Testis (tissue), 3 donors: ENCODE data around the gene KL. TPM values are rescaled to one million over a fixed set of nuclear protein-coding genes. Genes with fewer than 3 reads are reported as not detected.

ENCODE experiments used
- DNase-seq: peaks from one replicate; pipeline ENCODE4 v3.0.0-alpha.2; 2019
- H3K27ac ChIP-seq, 2 donors: fragments of 200-600 bp; sonication (generic); one replicate each; pipeline ENCODE4 v1.5.1; 2019
- H3K27me3 ChIP-seq: fragments of 200-600 bp; sonication (generic); one replicate; pipeline ENCODE4 v1.5.1; 2019
- H3K36me3 ChIP-seq: fragments of 200-600 bp; sonication (generic); one replicate; pipeline ENCODE4 v1.5.1; 2017; ENCODE audit warnings: low read depth; ENCODE audit errors: missing control alignments
- H3K4me1 ChIP-seq: fragments of 200-600 bp; sonication (generic); one replicate; pipeline ENCODE4 v1.5.1; 2019
- H3K4me3 ChIP-seq, 2 donors: fragments of 200-600 bp; sonication (generic); one replicate each; pipeline ENCODE4 v1.5.1; 2017 to 2019
- H3K9me3 ChIP-seq: fragments of 200-600 bp; sonication (generic); one replicate; pipeline ENCODE4 v1.5.1; 2017
- CTCF ChIP-seq, 3 experiments: fragments of 450-650 bp in 2 of 3; fragments of 200-600 bp in 1 of 3; sonication (generic) in 1 of 3; IDR thresholded peaks; one replicate each; pipeline ENCODE4 v1.5.1; 2016 to 2019; ENCODE audit warnings: antibody characterized with exemption in 3 of 3, mild to moderate bottlenecking in 2 of 3, moderate library complexity in 1 of 3
- POLR2A ChIP-seq: fragments of 450-650 bp; IDR thresholded peaks from one replicate; pipeline ENCODE4 v1.6.1; 2017; ENCODE audit warnings: antibody characterized with exemption, mild to moderate bottlenecking, moderate library complexity
- WGBS, 2 donors: methylation state at CpG; one replicate each; pipeline ENCODE4 v1.1.5; 2018; 5-methylcytosine and 5-hydroxymethylcytosine counted together
- intact Hi-C: fragments of 100-400 bp; cut with DNase I; formaldehyde crosslinking; loops from one replicate; pipeline ENCODE4 v1.15.1; 2023; ENCODE audit warnings: low total_unique reads
- polyA plus RNA-seq: library from polyadenylated mRNA; stranded (reverse); fragments of 350-450 nt; fragmentation: Illumina TruSeq; extraction: RNeasy Lipid Tissue Mini Kit (QIAGEN cat#74804); gene quantifications from one replicate; pipeline ENCODE4 v1.2.3, GENCODE V29; 2014; ENCODE audit warnings: low read depth, low replicate concordance; ENCODE audit not compliant: insufficient read depth
- total RNA-seq, 2 donors: library from RNA; depleted of rRNA; stranded (reverse); fragments of >200 nt; gene quantifications; one replicate each; pipeline ENCODE4 v1.2.3, GENCODE V29; 2016

The KL gene
- total and polyA plus RNA-seq, 3 donors from 2014 or later: 0.81 to 1.6 (median 1.1) TPM

- 96 to 100% methylated on average over 1 of the region's 1 CpG for WGBS, 2 donors
- Histone ChIP-seq H3K27ac (no peak overlapping the region), H3K27me3 (no peaks in the 10 kb centered on the region), H3K9me3 (no peaks in the 10 kb centered on the region), H3K4me3 (no peak overlapping the region), H3K4me1 (no peaks in the 10 kb centered on the region), H3K36me3 (no peaks in the 10 kb centered on the region)
- DNase-seq: no peak
- intact Hi-C loops: no loop called here
- TF ChIP-seq POLR2A: no peak
- TF ChIP-seq CTCF (IDR thresholded peaks at IDR 0.05): no peak
These were observed 56.5 kb downstream of the KL start for GRCh38 chr13:33072759-33073158.

GRCh38 chr13:33073338-33073737 is 57.1 kb downstream of the KL start:
- Histone ChIP-seq H3K36me3 (no peaks in the 10 kb centered on the region), H3K27ac (no peak overlapping the region), H3K9me3 (no peaks in the 10 kb centered on the region), H3K4me1 (no peaks in the 10 kb centered on the region), H3K27me3 (no peaks in the 10 kb centered on the region), H3K4me3 (no peak overlapping the region)
- DNase-seq: no peak
- intact Hi-C loops: no loop called here
- no peak for TF ChIP-seq POLR2A
- no peak for TF ChIP-seq CTCF (IDR thresholded peaks at IDR 0.05)
- WGBS, 2 donors: 88 to 92% methylated on average over 3 of the region's 3 CpGs

GRCh38 chr13:33076001-33076992 is 60.1 kb downstream of the KL start:
- Histone ChIP-seq H3K9me3 (no peaks in the 10 kb centered on the region), H3K4me3 (no peak overlapping the region), H3K36me3 (no peaks in the 10 kb centered on the region), H3K27ac (no peak overlapping the region), H3K27me3 (no peaks in the 10 kb centered on the region), H3K4me1 (no peaks in the 10 kb centered on the region)
- TF ChIP-seq CTCF (IDR thresholded peaks at IDR 0.05) (no peak), POLR2A (no peak)
- no peak for DNase-seq
- intact Hi-C loops: no loop called here
- WGBS, 2 donors: 78 to 82% methylated on average over 6 to 10 of the region's 10 CpGs

GRCh38 chr13:33078263-33078662 is 62.0 kb downstream of the KL start:
- WGBS, 2 donors: 62 to 73% methylated on average over 3 of the region's 3 CpGs
- TF ChIP-seq CTCF (IDR thresholded peaks at IDR 0.05) (no peak), POLR2A (no peak)

More at GRCh38 chr13:33078263-33078662, 62.0 kb downstream of the KL start:
- H3K4me3 ChIP-seq: no peak overlapping the region
- no peaks in the 10 kb centered on the region for H3K27me3 ChIP-seq
- no peaks in the 10 kb centered on the region for H3K36me3 ChIP-seq
- no peaks in the 10 kb centered on the region for H3K4me1 ChIP-seq
- intact Hi-C loops: no loop called here
- H3K9me3 ChIP-seq: no peaks in the 10 kb centered on the region
- no peak for DNase-seq
- H3K27ac ChIP-seq: no peak overlapping the region
